K562 (cell line): Measurements from ENCODE around the gene CYSTM1. TPM values are rescaled to one million over a fixed set of nuclear protein-coding genes. Genes with fewer than 3 reads are reported as not detected.

Experiments used
- ATAC-seq: fragments of 200-7000 bp; cut with Tn5 transposase; 3 replicates; pipeline ENCODE4 v1.9.1; 2020; ENCODE audit warnings: moderate library complexity
- BruUV-seq: library from RNA; stranded (reverse); fragments of 400-500 nt; replicated peaks from 2 replicates; lab custom pipeline; 2021; lab: Mats Ljungman, UMichigan
- CTCF ChIA-PET: fragments of 300-600 bp; formaldehyde crosslinking; extraction: SDS; loops from one replicate; lab custom pipeline; 2021; ENCODE audit warnings: low intra/inter-chr PET ratio; lab: Yijun Ruan, JAX
- POLR2A ChIA-PET: fragments of 300-600, 350-650 bp; sonication (Branson Sonifier 250); formaldehyde crosslinking; extraction: SDS; loops from one replicate; lab custom pipeline; 2021; ENCODE audit warnings: antibody characterized with exemption, inconsistent platforms; lab: Yijun Ruan, JAX
- DNase-seq, 4 experiments: peaks; one replicate each; pipeline versions ENCODE4 v3.0.0 to v3.0.0-alpha.2; 2011 to 2018; ENCODE audit warnings: low spot score in 3 of 4, mixed read lengths in 3 of 4; ENCODE audit errors: extremely low read depth in 1 of 4
- FAIRE-seq: peaks from 2 replicates; lab custom pipeline; 2011; peaks lifted over from hg19 to GRCh38; lab: Jason Lieb, UNC
- H2AFZ ChIP-seq: 2 replicates; pipeline ENCODE4 v1.6.0; 2011; ENCODE audit warnings: low read depth, low read length, control low read depth, inconsistent platforms
- H3K27ac ChIP-seq: fragments of 200-600 bp; 3 replicates; pipeline ENCODE4 v1.8.0; 2011; ENCODE audit warnings: low read depth, mild to moderate bottlenecking, control low read depth, inconsistent platforms, low read length, moderate library complexity, mixed read lengths; ENCODE audit errors: extremely low read depth
- H3K27me3 ChIP-seq, 2 experiments: fragments of 300-600 bp in 1 of 2; 2 replicates in 1 of 2; 3 replicates in 1 of 2; pipeline versions ENCODE4 v1.6.0 to v1.8.0; 2011; ENCODE audit warnings: inconsistent platforms in 2 of 2, low read length in 2 of 2, mild to moderate bottlenecking in 1 of 2, mixed read lengths in 1 of 2, moderate library complexity in 1 of 2; ENCODE audit not compliant: control insufficient read depth in 2 of 2, insufficient read depth in 2 of 2
- H3K36me3 ChIP-seq: fragments of 300-600 bp; 3 replicates; pipeline ENCODE4 v1.8.0; 2011; ENCODE audit warnings: mild to moderate bottlenecking, low read length, inconsistent platforms; ENCODE audit not compliant: control insufficient read depth, insufficient read depth
- H3K4me1 ChIP-seq, 2 experiments: fragments of 200-600 bp in 1 of 2; replicated peaks in 1 of 2; 2 replicates in 1 of 2; 3 replicates in 1 of 2; pipeline versions ENCODE4 v1.5.1 to v1.8.0; 2011; ENCODE audit warnings: inconsistent platforms in 2 of 2, low read length in 2 of 2, mild to moderate bottlenecking in 1 of 2, mixed read lengths in 1 of 2, moderate library complexity in 1 of 2; ENCODE audit not compliant: control insufficient read depth in 2 of 2, insufficient read depth in 2 of 2
- H3K4me2 ChIP-seq: 2 replicates; pipeline ENCODE4 v1.6.1; 2011; ENCODE audit warnings: low read length, control low read depth, inconsistent platforms, mixed read lengths; ENCODE audit not compliant: insufficient read depth
- H3K4me3 ChIP-seq: fragments of 200-600 bp; sonication (generic), shearing (Covaris generic); 2 replicates; pipeline ENCODE4 v1.5.1; 2016; ENCODE audit warnings: control low read depth, inconsistent platforms
- H3K79me2 ChIP-seq: fragments of 200-600 bp; 3 replicates; pipeline ENCODE4 v1.8.0; 2011; ENCODE audit warnings: low read length, inconsistent platforms; ENCODE audit not compliant: control insufficient read depth, insufficient read depth
- H3K9ac ChIP-seq, 2 experiments: 2 replicates each; pipeline versions ENCODE4 v1.6.0 to v1.6.1; 2011; ENCODE audit warnings: low read depth in 2 of 2, low read length in 2 of 2, control low read depth in 1 of 2, inconsistent platforms in 1 of 2, mild to moderate bottlenecking in 1 of 2, mixed read lengths in 1 of 2; ENCODE audit not compliant: insufficient read depth in 1 of 2
- H3K9me1 ChIP-seq: one replicate; pipeline ENCODE4 v1.6.0; 2011; ENCODE audit warnings: inconsistent platforms, mild to moderate bottlenecking, low read length, moderate library complexity; ENCODE audit not compliant: control insufficient read depth, insufficient read depth
- H3K9me3 ChIP-seq: replicated peaks from 2 replicates; pipeline ENCODE4 v1.5.1; 2011; ENCODE audit warnings: low read depth, low read length, inconsistent platforms; ENCODE audit not compliant: control insufficient read depth, insufficient read depth
- H4K20me1 ChIP-seq: replicated peaks from 2 replicates; pipeline ENCODE4 v1.6.1; 2011; ENCODE audit warnings: low read length, inconsistent platforms, mixed read lengths; ENCODE audit not compliant: control insufficient read depth, insufficient read depth
- DDX20 ChIP-seq: fragments of 450-650 bp; IDR thresholded peaks from 2 replicates; pipeline ENCODE4 v1.6.1; 2016; ENCODE audit warnings: missing genetic modification characterization, low read depth, mild to moderate bottlenecking, missing compliant biosample characterization, moderate library complexity
- DPF2 ChIP-seq: fragments of 450-650 bp; IDR thresholded peaks from 2 replicates; pipeline ENCODE4 v1.6.1; 2016
- KHSRP ChIP-seq: fragments of 450-650 bp; IDR thresholded peaks from 2 replicates; pipeline ENCODE4 v1.6.1; 2017
- RB1 ChIP-seq: fragments of 450-650 bp; IDR thresholded peaks from 2 replicates; pipeline ENCODE4 v1.6.1; 2017; ENCODE audit warnings: low read depth, mild to moderate bottlenecking
- TEAD4 ChIP-seq, 2 experiments: sonication (generic) in 1 of 2; formaldehyde crosslinking in 1 of 2; IDR thresholded peaks; 2 replicates each; pipeline versions ENCODE4 v1.6.1 to v1.8.0; 2012 to 2022; ENCODE audit warnings: borderline replicate concordance in 1 of 2, inconsistent platforms in 1 of 2, low read length in 1 of 2, mild to moderate bottlenecking in 1 of 2, missing genetic modification reagents in 1 of 2
- ZBTB1 ChIP-seq: sonication (generic); formaldehyde crosslinking; IDR thresholded peaks from 2 replicates; pipeline ENCODE4 v1.8.1; 2023; ENCODE audit warnings: missing genetic modification reagents, low read depth, mild to moderate bottlenecking, borderline replicate concordance
- WGBS: fragments of 100-300 bp; shearing (Covaris generic); methylation state at CpG from one replicate; pipeline ENCODE4 v1.1.6; 2016; ENCODE audit warnings: low coverage, mixed read lengths; ENCODE audit not compliant: insufficient coverage; ENCODE audit errors: missing lambda C conversion rate; 5-methylcytosine and 5-hydroxymethylcytosine counted together
- in situ Hi-C: fragments of 300-500 bp; cut with MboI; formaldehyde crosslinking; loops from 4 replicates; pipeline ENCODE4 v1.15.0; 2018; ENCODE audit warnings: inconsistent platforms, mixed read lengths
- intact Hi-C: fragments of 100-400 bp; cut with micrococcal nuclease; formaldehyde crosslinking; loops from 2 replicates; pipeline ENCODE4 v1.14.2; 2022
- polyA plus RNA-seq, 8 experiments: library from polyadenylated mRNA; depleted of rRNA in 4 of 8; stranded (reverse) in 5 of 8; unstranded in 3 of 8; fragments of >200 nt; fragmentation: Nextera tagmentation in 2 of 8; fragmentation: Illumina TruSeq in 1 of 8; extraction: Ambion mirVana in 2 of 8; extraction: Trizol in 1 of 8; gene quantifications; 2 replicates each; pipeline versions ENCODE4 v1.2.1 to v1.2.3, GENCODE V29; 2011 to 2014; ENCODE audit warnings: inconsistent platforms in 1 of 8, missing spikeins in 1 of 8
- total RNA-seq, 7 experiments: library from RNA; depleted of rRNA in 6 of 7; stranded (reverse); fragments of >200 nt in 6 of 7; fragmentation: Illumina TruSeq in 2 of 7; extraction: Trizol in 2 of 7; gene quantifications; 2 replicates each; pipeline versions ENCODE4 v1.2.1 to v1.2.3, GENCODE V29; 2011 to 2021; ENCODE audit warnings: low replicate concordance in 1 of 7
- TF ChIP-seq, protein P1 (sequence below): sonication (generic); formaldehyde crosslinking; IDR thresholded peaks from 2 replicates; pipeline ENCODE4 v1.8.1; 2023; ENCODE audit warnings: mild to moderate bottlenecking, missing genetic modification reagents
- TF ChIP-seq, protein P2 (sequence below): IDR thresholded peaks from 2 replicates; pipeline ENCODE4 v1.6.1; 2016; ENCODE audit warnings: missing genetic modification characterization, missing compliant biosample characterization
- TF ChIP-seq, protein P3 (sequence below): sonication (generic); IDR thresholded peaks from 2 replicates; pipeline ENCODE4 v1.6.1; 2016

CYSTM1 gene
- total and polyA plus RNA-seq, 9 of the 15 experiments (the other 6 are each of a cell fraction or from before 2014, with no cell fraction given) = 76.1 to 422 (median 108) TPM

DNA sequence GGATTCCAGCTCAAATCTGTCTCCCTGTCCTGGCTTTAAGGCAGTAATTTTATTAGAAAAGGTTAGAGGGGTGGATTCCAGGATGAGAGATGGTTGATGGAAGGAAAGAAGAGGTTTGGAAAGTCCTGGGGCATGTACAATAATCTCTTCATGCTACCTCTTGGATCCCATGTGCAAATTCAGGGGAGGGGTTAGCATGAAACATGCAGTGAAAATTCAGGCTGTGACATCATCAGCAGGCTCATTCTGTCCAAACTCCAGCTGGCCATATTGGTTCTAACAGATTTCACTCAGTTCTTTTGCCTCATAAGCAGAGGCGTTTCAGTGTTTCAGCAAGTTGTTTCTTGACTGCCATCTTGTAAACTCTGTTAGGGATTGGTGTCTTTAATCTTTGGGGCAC is 55.4 kb downstream of the CYSTM1 start (continued):
- TF ChIP-seq, protein P1, sequence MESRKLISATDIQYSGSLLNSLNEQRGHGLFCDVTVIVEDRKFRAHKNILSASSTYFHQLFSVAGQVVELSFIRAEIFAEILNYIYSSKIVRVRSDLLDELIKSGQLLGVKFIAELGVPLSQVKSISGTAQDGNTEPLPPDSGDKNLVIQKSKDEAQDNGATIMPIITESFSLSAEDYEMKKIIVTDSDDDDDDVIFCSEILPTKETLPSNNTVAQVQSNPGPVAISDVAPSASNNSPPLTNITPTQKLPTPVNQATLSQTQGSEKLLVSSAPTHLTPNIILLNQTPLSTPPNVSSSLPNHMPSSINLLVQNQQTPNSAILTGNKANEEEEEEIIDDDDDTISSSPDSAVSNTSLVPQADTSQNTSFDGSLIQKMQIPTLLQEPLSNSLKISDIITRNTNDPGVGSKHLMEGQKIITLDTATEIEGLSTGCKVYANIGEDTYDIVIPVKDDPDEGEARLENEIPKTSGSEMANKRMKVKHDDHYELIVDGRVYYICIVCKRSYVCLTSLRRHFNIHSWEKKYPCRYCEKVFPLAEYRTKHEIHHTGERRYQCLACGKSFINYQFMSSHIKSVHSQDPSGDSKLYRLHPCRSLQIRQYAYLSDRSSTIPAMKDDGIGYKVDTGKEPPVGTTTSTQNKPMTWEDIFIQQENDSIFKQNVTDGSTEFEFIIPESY (CRISPR knock-in tag) = no peak
- TF ChIP-seq TEAD4 (IDR thresholded peaks at IDR 0.05; ENCODE audit: low read length) (no peak), TEAD4 (CRISPR knock-in tag; IDR thresholded peaks at IDR 0.05; ENCODE audit: borderline replicate concordance) (no peak), RB1 (no peak), KHSRP (no peak), DDX20 (no peak)
- TF ChIP-seq, protein P2, sequence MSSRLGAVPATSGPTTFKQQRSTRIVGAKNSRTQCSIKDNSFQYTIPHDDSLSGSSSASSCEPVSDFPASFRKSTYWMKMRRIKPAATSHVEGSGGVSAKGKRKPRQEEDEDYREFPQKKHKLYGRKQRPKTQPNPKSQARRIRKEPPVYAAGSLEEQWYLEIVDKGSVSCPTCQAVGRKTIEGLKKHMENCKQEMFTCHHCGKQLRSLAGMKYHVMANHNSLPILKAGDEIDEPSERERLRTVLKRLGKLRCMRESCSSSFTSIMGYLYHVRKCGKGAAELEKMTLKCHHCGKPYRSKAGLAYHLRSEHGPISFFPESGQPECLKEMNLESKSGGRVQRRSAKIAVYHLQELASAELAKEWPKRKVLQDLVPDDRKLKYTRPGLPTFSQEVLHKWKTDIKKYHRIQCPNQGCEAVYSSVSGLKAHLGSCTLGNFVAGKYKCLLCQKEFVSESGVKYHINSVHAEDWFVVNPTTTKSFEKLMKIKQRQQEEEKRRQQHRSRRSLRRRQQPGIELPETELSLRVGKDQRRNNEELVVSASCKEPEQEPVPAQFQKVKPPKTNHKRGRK = no peak

DNA sequence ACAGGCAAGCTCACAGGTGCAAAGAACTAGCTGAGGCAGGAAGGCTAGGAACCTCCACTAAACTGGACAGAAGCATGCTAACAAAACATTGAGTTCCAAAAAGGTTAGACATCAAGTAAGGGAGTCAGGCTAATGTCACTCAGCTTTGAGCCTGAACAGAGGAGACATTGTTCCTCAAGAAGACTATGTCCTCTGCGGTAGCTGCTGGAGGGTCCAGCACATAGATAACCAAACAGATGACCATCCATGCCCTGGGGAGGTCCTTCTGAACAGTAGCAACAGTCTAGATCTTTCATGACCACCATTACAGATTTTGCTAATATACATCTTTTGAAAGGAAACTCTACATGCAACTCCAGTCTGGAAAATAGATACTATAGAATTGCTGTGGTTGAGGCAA is 57.7 kb downstream of the CYSTM1 start:
- 77% methylated on average over 1 of the region's 1 CpG for WGBS
- no peak for TF ChIP-seq DPF2
- TF ChIP-seq, protein P3, sequence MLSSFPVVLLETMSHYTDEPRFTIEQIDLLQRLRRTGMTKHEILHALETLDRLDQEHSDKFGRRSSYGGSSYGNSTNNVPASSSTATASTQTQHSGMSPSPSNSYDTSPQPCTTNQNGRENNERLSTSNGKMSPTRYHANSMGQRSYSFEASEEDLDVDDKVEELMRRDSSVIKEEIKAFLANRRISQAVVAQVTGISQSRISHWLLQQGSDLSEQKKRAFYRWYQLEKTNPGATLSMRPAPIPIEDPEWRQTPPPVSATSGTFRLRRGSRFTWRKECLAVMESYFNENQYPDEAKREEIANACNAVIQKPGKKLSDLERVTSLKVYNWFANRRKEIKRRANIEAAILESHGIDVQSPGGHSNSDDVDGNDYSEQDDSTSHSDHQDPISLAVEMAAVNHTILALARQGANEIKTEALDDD = no peak
- no peak for TF ChIP-seq ZBTB1 (CRISPR knock-in tag)
- no peak overlapping the region for H3K4me2 ChIP-seq
- peak; percentile 77 for FAIRE-seq
- BruUV-seq = no TSS peak
- no peak overlapping the region for H3K27ac ChIP-seq
- no peaks in the 10 kb centered on the region for H3K9me1 ChIP-seq
- H3K4me3 ChIP-seq = no peak overlapping the region
- no peak; the same call in 2 of the 3 replicates for ATAC-seq
- H2AFZ ChIP-seq = no peak overlapping the region
- H3K79me2 ChIP-seq = peaks cover 13% of the 10 kb centered on the region; the same call in 2 of the 3 replicates
- in situ Hi-C loops (no loop called here), intact Hi-C loops (no loop called here)
- H3K27me3 ChIP-seq = no peaks in the 10 kb centered on the region
- H3K36me3 ChIP-seq = no peaks in the 10 kb centered on the region; the same call in 1 of the 3 replicates
- no peak overlapping the region for H3K9ac ChIP-seq
- CTCF ChIA-PET = no interaction called here
- H4K20me1 ChIP-seq = peaks cover 12% of the 10 kb centered on the region; the same call in 1 of the 2 replicates
- no peaks in the 10 kb centered on the region; a peak in 2 of 5 replicates for H3K4me1 ChIP-seq
- POLR2A ChIA-PET = interaction anchor here (1.8 kb wide), 1 partner anchor 9 kb away, joined by 7 read pairs; no protein-coding TSS in a partner anchor
- DNase-seq = no peak
- no peaks in the 10 kb centered on the region for H3K9me3 ChIP-seq
